PC-9 (cell line): ENCODE measurements around the gene ARHGAP8. TPM values are rescaled to one million over a fixed set of nuclear protein-coding genes. Genes with fewer than 3 reads are reported as not detected.

ENCODE experiments used
- BruUV-seq: library from RNA; stranded (reverse); fragments of 400-500 nt; replicated peaks from 2 replicates; lab custom pipeline; 2021; lab: Mats Ljungman, UMichigan
- CTCF ChIA-PET: fragments of 300-600 bp; sonication (Branson Sonifier 250); formaldehyde crosslinking; loops from one replicate; lab custom pipeline; 2022; ENCODE audit warnings: antibody characterized with exemption; lab: Charles Lee
- POLR2A ChIA-PET: fragments of 300-600 bp; sonication (Branson Sonifier 250); formaldehyde crosslinking; loops from one replicate; lab custom pipeline; 2022; ENCODE audit warnings: antibody characterized with exemption; ENCODE audit not compliant: unreplicated experiment; lab: Charles Lee
- DNase-seq, 2 experiments: peaks; one replicate each; pipeline versions ENCODE4 v3.0.0 to v3.0.0-alpha.2; 2015 to 2022; ENCODE audit warnings: mixed read lengths in 1 of 2
- H2AFZ ChIP-seq: fragments of 200-600 bp; sonication (generic); 2 replicates; pipeline ENCODE4 v1.8.1; 2017; ENCODE audit warnings: antibody characterized with exemption
- H3F3A ChIP-seq: fragments of 200-600 bp; sonication (generic); 2 replicates; pipeline ENCODE4 v1.8.1; 2017; ENCODE audit warnings: antibody characterized with exemption, mild to moderate bottlenecking, low read depth; ENCODE audit not compliant: insufficient read depth
- H3K27ac ChIP-seq: fragments of 200-600 bp; sonication (generic); 2 replicates; pipeline ENCODE4 v1.6.1; 2016; ENCODE audit warnings: mixed run types
- H3K27me3 ChIP-seq: fragments of 200-600 bp; sonication (generic); 2 replicates; pipeline ENCODE4 v1.6.1; 2016; ENCODE audit warnings: low read depth, mixed run types; ENCODE audit not compliant: insufficient read depth
- H3K36me3 ChIP-seq: fragments of 200-600 bp; sonication (generic); 2 replicates; pipeline ENCODE4 v1.6.1; 2016; ENCODE audit warnings: low read depth, mixed run types
- H3K4me1 ChIP-seq: fragments of 200-600 bp; sonication (generic); replicated peaks from 2 replicates; pipeline ENCODE4 v1.6.1; 2016; ENCODE audit warnings: mixed run types; ENCODE audit not compliant: insufficient read depth
- H3K4me2 ChIP-seq: fragments of 200-600 bp; sonication (generic); 2 replicates; pipeline ENCODE4 v1.6.1; 2017; ENCODE audit warnings: mixed run types
- H3K4me3 ChIP-seq: fragments of 200-600 bp; sonication (generic); 2 replicates; pipeline ENCODE4 v1.6.1; 2016; ENCODE audit warnings: mixed run types
- H3K79me2 ChIP-seq: fragments of 200-600 bp; sonication (generic); 2 replicates; pipeline ENCODE4 v1.6.1; 2017; ENCODE audit warnings: low read depth, mixed run types
- H3K9me2 ChIP-seq: fragments of 200-600 bp; sonication (generic); 2 replicates; pipeline ENCODE4 v1.8.1; 2017; ENCODE audit warnings: mild to moderate bottlenecking; ENCODE audit not compliant: insufficient read depth
- H3K9me3 ChIP-seq: fragments of 200-600 bp; sonication (generic); 2 replicates; pipeline ENCODE4 v1.8.1; 2016; ENCODE audit warnings: low read depth; ENCODE audit not compliant: insufficient read depth
- H4K20me1 ChIP-seq: fragments of 200-600 bp; sonication (generic); 2 replicates; pipeline ENCODE4 v1.8.1; 2017; ENCODE audit not compliant: insufficient read depth
- CTCF ChIP-seq: fragments of 200-600 bp; sonication (generic); conservative IDR thresholded peaks from 2 replicates; pipeline ENCODE4 v1.6.1; 2017; ENCODE audit warnings: mixed run types, antibody characterized with exemption, mild to moderate bottlenecking, moderate library complexity
- EZH2 ChIP-seq: fragments of 200-600 bp; sonication (generic); IDR thresholded peaks from 2 replicates; pipeline ENCODE4 v1.8.0; 2017; ENCODE audit warnings: antibody characterized with exemption, low read depth
- intact Hi-C: fragments of 100-400 bp; cut with micrococcal nuclease; formaldehyde crosslinking; loops from one replicate; pipeline ENCODE4 v1.10.0; 2022; ENCODE audit not compliant: unreplicated experiment
- total RNA-seq: library from RNA; stranded (reverse); gene quantifications from 2 replicates; pipeline ENCODE4 v1.2.3, GENCODE V29; 2021

Gene ARHGAP8
- total RNA-seq, 1 experiment from 2014 or later = 114 TPM

GRCh38 chr22:44741929-44742328 is 10.4 kb upstream of the ARHGAP8 start:
- intact Hi-C loops = no loop called here
- Histone ChIP-seq H3K9me2 (no peaks in the 10 kb centered on the region), H3K4me3 (no peak overlapping the region), H3K27me3 (no peaks in the 10 kb centered on the region), H3K36me3 (no peaks in the 10 kb centered on the region), H3K4me2 (no peak overlapping the region), H4K20me1 (no peaks in the 10 kb centered on the region), H3K4me1 (peaks cover 25% of the 10 kb centered on the region), H3K9me3 (no peaks in the 10 kb centered on the region), H2AFZ (no peak overlapping the region), H3K27ac (no peak overlapping the region), H3K79me2 (no peaks in the 10 kb centered on the region), H3F3A (peaks cover 13% of the 10 kb centered on the region; the same call in 1 of the 2 replicates)
- ChIA-PET CTCF (no interaction called here), POLR2A (no interaction called here)
- no peak for DNase-seq
- BruUV-seq = no TSS peak
- TF ChIP-seq CTCF (no peak), EZH2 (no peak)

- H3F3A ChIP-seq = peaks cover 13% of the 10 kb centered on the region; the same call in 1 of the 2 replicates
- BruUV-seq = no TSS peak
- H4K20me1 ChIP-seq = no peaks in the 10 kb centered on the region
- ChIA-PET POLR2A (no interaction called here), CTCF (no interaction called here)
- no peak overlapping the region for H3K4me3 ChIP-seq
- no peak for TF ChIP-seq CTCF
- TF ChIP-seq EZH2 = no peak
- no peaks in the 10 kb centered on the region for H3K79me2 ChIP-seq
- intact Hi-C loops = no loop called here
- H3K4me1 ChIP-seq = peaks cover 20% of the 10 kb centered on the region
- H3K27ac ChIP-seq = no peak overlapping the region
- H3K9me2 ChIP-seq = no peaks in the 10 kb centered on the region
- DNase-seq = no peak
- H3K4me2 ChIP-seq = no peak overlapping the region
- no peak overlapping the region for H2AFZ ChIP-seq
- no peaks in the 10 kb centered on the region for H3K9me3 ChIP-seq
- H3K27me3 ChIP-seq = no peaks in the 10 kb centered on the region
- no peaks in the 10 kb centered on the region for H3K36me3 ChIP-seq
Observed at GRCh38 chr22:44743247-44743646, 9.1 kb upstream of the ARHGAP8 start.

GRCh38 chr22:44743804-44744211 is 8.6 kb upstream of the ARHGAP8 start:
- H4K20me1 ChIP-seq = no peaks in the 10 kb centered on the region
- no TSS peak for BruUV-seq
- no peak for TF ChIP-seq CTCF
- TF ChIP-seq EZH2 = no peak
- no peaks in the 10 kb centered on the region for H3K36me3 ChIP-seq
- H3F3A ChIP-seq = peaks cover 13% of the 10 kb centered on the region; the same call in 1 of the 2 replicates
- H3K4me3 ChIP-seq = no peak overlapping the region
- no peak overlapping the region for H3K4me2 ChIP-seq
- no peak overlapping the region for H2AFZ ChIP-seq
- peaks cover 14% of the 10 kb centered on the region for H3K4me1 ChIP-seq
- ChIA-PET CTCF (interaction anchor here (0.6 kb wide), 1 partner anchor 1209 kb away, joined by 4 read pairs; no protein-coding TSS in a partner anchor), POLR2A (no interaction called here)
- no peaks in the 10 kb centered on the region for H3K9me2 ChIP-seq
- no peaks in the 10 kb centered on the region for H3K27me3 ChIP-seq
- no peaks in the 10 kb centered on the region for H3K9me3 ChIP-seq
- intact Hi-C loops = no loop called here
- no peak overlapping the region for H3K27ac ChIP-seq
- no peak for DNase-seq
- H3K79me2 ChIP-seq = no peaks in the 10 kb centered on the region
